BJ (cell line): Measurements from ENCODE around the gene LYRM2. TPM values are rescaled to one million over a fixed set of nuclear protein-coding genes. Genes with fewer than 3 reads are reported as not detected.

Source experiments
- CTCF ChIA-PET: fragments of 350-600 bp; formaldehyde crosslinking; extraction: SDS; loops from one replicate; lab custom pipeline; 2021; ENCODE audit warnings: antibody characterized with exemption, inconsistent platforms; lab: Yijun Ruan, JAX
- POLR2A ChIA-PET: fragments of 300-600 bp; sonication (Branson Sonifier 250); formaldehyde crosslinking; extraction: SDS; loops from one replicate; lab custom pipeline; 2021; ENCODE audit warnings: antibody characterized with exemption; lab: Charles Lee
- DNase-seq: peaks from one replicate; pipeline ENCODE4 v3.0.0-alpha.2; 2011; ENCODE audit warnings: low read depth
- H3K27me3 ChIP-seq: 2 replicates; pipeline ENCODE4 v1.6.0; 2011; ENCODE audit warnings: low read length; ENCODE audit not compliant: control insufficient read depth, insufficient read depth
- H3K36me3 ChIP-seq: 2 replicates; pipeline ENCODE4 v1.5.1; 2011; ENCODE audit warnings: low read length; ENCODE audit not compliant: control insufficient read depth, insufficient read depth
- H3K4me3 ChIP-seq: 2 replicates; pipeline ENCODE4 v1.5.1; 2011; ENCODE audit warnings: low read depth, mild to moderate bottlenecking, control low read depth, low read length
- polyA plus RNA-seq: library from polyadenylated mRNA; depleted of rRNA; stranded (reverse); fragments of >200 nt; gene quantifications from 2 replicates; pipeline ENCODE4 v1.2.3, GENCODE V29; 2011
- TF ChIP-seq, protein P1 (sequence below): IDR thresholded peaks from 2 replicates; pipeline ENCODE4 v1.5.1; 2011; ENCODE audit warnings: low read depth, mild to moderate bottlenecking, control low read depth, inconsistent platforms, low read length, moderate library complexity; ENCODE audit not compliant: insufficient read depth

LYRM2 gene
- polyA plus RNA-seq, 1 experiment: 15.3 TPM

DNA sequence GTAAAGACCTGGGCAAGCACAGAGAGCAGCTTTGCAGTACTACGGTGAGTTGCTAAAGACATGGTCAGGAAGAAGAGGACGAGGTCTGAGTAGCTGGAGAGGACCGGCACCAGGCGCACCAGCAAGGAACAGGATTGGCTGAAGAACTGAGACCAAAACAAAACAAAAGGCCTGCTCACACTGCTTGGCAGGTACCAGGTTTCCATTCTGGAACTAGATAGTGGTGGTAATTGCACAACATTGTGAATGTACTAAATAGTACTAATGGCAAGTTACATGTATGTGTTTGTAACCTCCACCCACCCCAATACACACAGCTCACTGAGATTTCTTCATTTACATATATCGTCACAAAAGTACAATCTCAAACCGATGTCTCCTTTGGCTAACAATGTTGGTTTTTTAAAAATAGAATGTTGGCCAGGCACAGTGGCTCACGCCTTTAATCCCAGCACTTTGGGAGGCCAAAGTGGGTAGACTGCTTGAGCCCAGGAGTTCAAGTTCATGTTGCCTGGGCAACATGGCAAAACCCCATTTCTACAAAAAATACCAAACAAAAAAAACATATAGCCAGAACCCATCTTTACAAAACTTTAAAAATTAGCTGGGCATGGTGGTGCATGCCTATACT lies 32.5 kb upstream of the LYRM2 start:
- Histone ChIP-seq H3K4me3 (no peak overlapping the region), H3K36me3 (peaks cover 17% of the 10 kb centered on the region), H3K27me3 (no peaks in the 10 kb centered on the region)
- ChIA-PET POLR2A (interaction anchor here (0.6 kb wide), 1 partner anchor 44 kb away, joined by 5 read pairs; no protein-coding TSS in a partner anchor), CTCF (no interaction called here)
- no peak for DNase-seq
- TF ChIP-seq, protein P1, sequence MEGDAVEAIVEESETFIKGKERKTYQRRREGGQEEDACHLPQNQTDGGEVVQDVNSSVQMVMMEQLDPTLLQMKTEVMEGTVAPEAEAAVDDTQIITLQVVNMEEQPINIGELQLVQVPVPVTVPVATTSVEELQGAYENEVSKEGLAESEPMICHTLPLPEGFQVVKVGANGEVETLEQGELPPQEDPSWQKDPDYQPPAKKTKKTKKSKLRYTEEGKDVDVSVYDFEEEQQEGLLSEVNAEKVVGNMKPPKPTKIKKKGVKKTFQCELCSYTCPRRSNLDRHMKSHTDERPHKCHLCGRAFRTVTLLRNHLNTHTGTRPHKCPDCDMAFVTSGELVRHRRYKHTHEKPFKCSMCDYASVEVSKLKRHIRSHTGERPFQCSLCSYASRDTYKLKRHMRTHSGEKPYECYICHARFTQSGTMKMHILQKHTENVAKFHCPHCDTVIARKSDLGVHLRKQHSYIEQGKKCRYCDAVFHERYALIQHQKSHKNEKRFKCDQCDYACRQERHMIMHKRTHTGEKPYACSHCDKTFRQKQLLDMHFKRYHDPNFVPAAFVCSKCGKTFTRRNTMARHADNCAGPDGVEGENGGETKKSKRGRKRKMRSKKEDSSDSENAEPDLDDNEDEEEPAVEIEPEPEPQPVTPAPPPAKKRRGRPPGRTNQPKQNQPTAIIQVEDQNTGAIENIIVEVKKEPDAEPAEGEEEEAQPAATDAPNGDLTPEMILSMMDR: no peak

DNA sequence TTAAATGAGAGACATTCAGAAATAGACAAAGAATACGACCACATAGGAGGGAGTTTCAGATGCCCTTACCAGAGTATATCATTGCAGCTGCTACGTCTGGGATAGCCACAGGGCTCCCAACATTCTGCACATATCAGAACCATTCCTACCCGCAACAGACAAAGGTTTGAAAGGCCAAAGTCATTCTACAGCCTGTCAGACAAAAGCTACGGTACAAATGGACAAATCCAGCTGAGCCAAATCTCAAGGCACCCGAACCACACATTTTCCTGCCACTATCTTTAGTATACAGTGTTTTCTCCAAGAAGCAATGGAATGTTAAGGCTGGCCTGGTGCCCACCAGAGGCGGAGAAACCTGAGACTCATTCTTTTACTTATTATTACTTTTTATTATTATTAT lies 30.5 kb upstream of the LYRM2 start:
- H3K4me3 ChIP-seq: no peak overlapping the region
- CTCF ChIA-PET: interaction anchor here (1.1 kb wide), 1 partner anchor 297 kb away, joined by 3 read pairs; no protein-coding TSS in a partner anchor
- peaks cover 7% of the 10 kb centered on the region for H3K36me3 ChIP-seq
- no peaks in the 10 kb centered on the region for H3K27me3 ChIP-seq
- TF ChIP-seq, protein P1: no peak
- POLR2A ChIA-PET: no interaction called here
- DNase-seq: no peak

DNA sequence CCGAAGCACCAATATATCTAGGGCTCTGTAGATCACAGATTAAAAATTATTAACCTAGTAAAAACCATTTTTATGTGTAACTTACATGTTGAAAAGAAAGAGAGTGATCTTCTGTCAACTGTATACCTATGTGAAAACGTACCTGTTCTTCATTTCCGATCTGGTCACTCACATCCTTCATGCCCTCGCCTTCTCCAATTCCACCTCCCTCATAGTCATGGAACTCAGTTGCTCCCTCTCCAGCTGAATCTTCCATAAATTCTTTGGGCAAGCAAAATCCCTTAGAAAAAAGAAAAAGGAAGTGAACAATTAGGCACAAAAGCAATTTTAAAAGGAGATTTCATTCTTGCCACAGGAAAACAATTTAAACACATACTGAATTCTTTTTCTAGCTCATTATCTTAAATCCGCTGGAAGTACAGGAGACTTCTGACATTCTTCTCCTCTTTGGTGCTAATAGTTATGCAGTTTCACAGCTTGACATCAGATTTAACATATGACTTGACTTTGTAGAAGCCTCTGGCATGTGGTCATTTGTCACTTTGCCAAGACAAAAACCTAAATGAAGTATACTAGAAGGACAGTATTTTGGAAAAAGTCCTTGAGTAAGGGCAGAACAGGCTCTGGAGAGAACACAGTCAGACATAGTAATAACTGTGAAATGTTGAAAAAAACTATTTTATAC lies 29.5 kb upstream of the LYRM2 start:
- TF ChIP-seq, protein P1: no peak
- no peak for DNase-seq
- ChIA-PET CTCF (interaction anchor here (1.1 kb wide), 1 partner anchor 296 kb away, joined by 3 read pairs; no protein-coding TSS in a partner anchor), POLR2A (interaction anchor here (0.7 kb wide), 2 partner anchors 10 to 41 kb away, joined by 3 to 4 read pairs; no protein-coding TSS in a partner anchor)
- Histone ChIP-seq H3K4me3 (no peak overlapping the region), H3K36me3 (peaks cover 7% of the 10 kb centered on the region), H3K27me3 (no peaks in the 10 kb centered on the region)

DNA sequence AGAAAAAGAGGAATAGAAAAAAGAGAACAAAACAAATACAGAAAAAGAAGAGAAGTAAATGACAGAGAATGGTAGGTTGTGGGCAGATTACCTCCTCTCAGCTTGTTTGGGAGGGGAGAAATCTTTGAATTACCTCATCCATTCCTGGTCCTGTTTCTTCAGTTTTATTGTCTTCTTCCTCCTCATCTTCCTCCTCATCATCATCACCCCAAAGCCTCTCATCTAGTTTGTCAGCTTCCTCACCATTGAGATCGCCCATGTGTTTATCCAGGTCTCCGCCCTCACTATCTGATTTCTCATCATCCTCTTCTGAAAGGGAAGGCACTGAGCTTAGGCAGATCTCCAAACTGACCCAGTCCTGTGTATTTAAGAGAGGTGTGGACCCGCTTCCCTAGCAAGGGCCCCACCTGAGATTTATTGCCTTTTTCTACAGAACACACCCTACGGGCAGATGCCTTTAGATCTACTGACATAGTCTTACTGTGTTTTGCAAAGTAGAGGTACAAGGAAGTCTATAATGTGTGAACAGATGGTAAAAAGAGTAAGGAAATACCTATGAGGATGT lies 24.2 kb upstream of the LYRM2 start:
- TF ChIP-seq, protein P1: no peak
- H3K4me3 ChIP-seq: no peak overlapping the region
- no peaks in the 10 kb centered on the region for H3K27me3 ChIP-seq
- ChIA-PET CTCF (no interaction called here), POLR2A (no interaction called here)
- H3K36me3 ChIP-seq: peaks cover 7% of the 10 kb centered on the region
- DNase-seq: no peak

DNA sequence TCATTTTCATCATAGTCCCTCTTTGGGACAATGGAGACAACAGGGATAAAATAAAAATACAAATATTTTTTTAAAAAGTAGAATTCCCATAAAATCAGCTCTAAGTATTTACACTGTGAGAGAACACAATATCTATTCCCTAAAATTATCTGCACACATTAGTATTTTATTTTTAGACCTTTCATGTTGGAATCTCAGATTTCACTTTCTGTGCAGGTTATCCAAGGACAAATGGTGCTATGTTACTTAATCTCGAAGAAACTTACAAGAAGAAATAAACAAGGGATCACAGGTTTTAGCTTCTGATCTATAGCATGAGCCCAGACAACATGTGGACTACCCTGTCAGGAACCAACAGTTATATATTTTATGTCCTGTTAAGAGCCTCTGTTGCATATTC lies 23.0 kb upstream of the LYRM2 start:
- CTCF ChIA-PET: no interaction called here
- POLR2A ChIA-PET: no interaction called here
- TF ChIP-seq, protein P1: no peak
- no peak for DNase-seq
- H3K36me3 ChIP-seq: peaks cover 8% of the 10 kb centered on the region
- H3K4me3 ChIP-seq: no peak overlapping the region
- H3K27me3 ChIP-seq: no peaks in the 10 kb centered on the region
